Fibroblast of lung (primary cell): ENCODE results near the gene NECTIN4. TPM values are rescaled to one million over a fixed set of nuclear protein-coding genes. Genes with fewer than 3 reads are reported as not detected.

Source experiments
- DNase-seq, 2 donors: peaks; one replicate each; pipeline versions ENCODE4 v3.0.0 to v3.0.0-alpha.2; 2010; ENCODE audit warnings: low read depth in 2 of 2
- H2AFZ ChIP-seq: 2 replicates; pipeline ENCODE4 v1.5.1; 2012; ENCODE audit warnings: low read length, control low read depth, inconsistent platforms
- H3K27ac ChIP-seq: 2 replicates; pipeline ENCODE4 v1.5.1; 2011; ENCODE audit warnings: low read length, control low read depth; ENCODE audit not compliant: insufficient read depth
- H3K27me3 ChIP-seq: 2 replicates; pipeline ENCODE4 v1.5.1; 2011; ENCODE audit warnings: mild to moderate bottlenecking, low read length; ENCODE audit not compliant: control insufficient read depth, insufficient read depth
- H3K36me3 ChIP-seq: 2 replicates; pipeline ENCODE4 v1.5.1; 2011; ENCODE audit warnings: low read length; ENCODE audit not compliant: control insufficient read depth, insufficient read depth
- H3K4me1 ChIP-seq: 2 replicates; pipeline ENCODE4 v1.5.1; 2011; ENCODE audit warnings: low read length; ENCODE audit not compliant: control insufficient read depth, insufficient read depth; ENCODE audit errors: extremely low read depth
- H3K4me2 ChIP-seq: 2 replicates; pipeline ENCODE4 v1.5.1; 2011; ENCODE audit warnings: low read length, control low read depth; ENCODE audit not compliant: insufficient read depth; ENCODE audit errors: extremely low read depth
- H3K4me3 ChIP-seq, 4 experiments: fragments of 200-600 bp in 1 of 4; sonication (generic) in 1 of 4; replicated peaks in 1 of 4; 2 replicates each; pipeline ENCODE4 v1.5.1; 2011 to 2016; ENCODE audit warnings: low read length in 4 of 4, low read depth in 3 of 4, mild to moderate bottlenecking in 3 of 4, control low read depth in 2 of 4, inconsistent platforms in 1 of 4, mixed read lengths in 1 of 4; ENCODE audit not compliant: insufficient read depth in 1 of 4; ENCODE audit errors: control extremely low read depth in 1 of 4
- H3K79me2 ChIP-seq: 2 replicates; pipeline ENCODE4 v1.5.1; 2012; ENCODE audit warnings: mild to moderate bottlenecking, low read length, inconsistent platforms; ENCODE audit not compliant: control insufficient read depth, insufficient read depth
- H3K9ac ChIP-seq: 2 replicates; pipeline ENCODE4 v1.5.1; 2011; ENCODE audit warnings: mild to moderate bottlenecking, low read length, control low read depth; ENCODE audit not compliant: insufficient read depth
- H3K9me3 ChIP-seq: 2 replicates; pipeline ENCODE4 v1.5.1; 2012; ENCODE audit warnings: low read depth, low read length; ENCODE audit not compliant: control insufficient read depth, insufficient read depth
- H4K20me1 ChIP-seq: 2 replicates; pipeline ENCODE4 v1.5.1; 2011; ENCODE audit warnings: low read length; ENCODE audit not compliant: control insufficient read depth, insufficient read depth; ENCODE audit errors: extremely low read depth
- EZH2 ChIP-seq: IDR thresholded peaks from 2 replicates; pipeline ENCODE4 v1.5.1; 2012; ENCODE audit warnings: low read length, control low read depth, mild to moderate bottlenecking; ENCODE audit errors: missing control alignments
- polyA plus RNA-seq, 2 donors: library from polyadenylated mRNA; depleted of rRNA in 1 of 2; stranded (reverse) in 1 of 2; unstranded in 1 of 2; fragments of >200 nt; gene quantifications; 2 replicates each; pipeline ENCODE4 v1.2.1, GENCODE V29; 2011 to 2012; ENCODE audit warnings: missing spikeins in 1 of 2
- total RNA-seq: library from RNA; depleted of rRNA; stranded (reverse); fragments of >200 nt; gene quantifications from 2 replicates; pipeline ENCODE4 v1.2.1, GENCODE V29; 2014
- TF ChIP-seq, protein P1 (sequence below), 2 donors: IDR thresholded peaks in 1 of 2; conservative IDR thresholded peaks in 1 of 2; 1 replicate in 1 of 2; 2 replicates in 1 of 2; pipeline ENCODE4 v1.5.1; 2011 to 2012; ENCODE audit warnings: low read length in 2 of 2, control low read depth in 1 of 2, inconsistent platforms in 1 of 2, low read depth in 1 of 2, mild to moderate bottlenecking in 1 of 2

NECTIN4 gene
- total and polyA plus RNA-seq, 2 donors (not counting 1 experiment from before 2014, with no cell fraction given) = 0.16 to 0.33 TPM

DNA sequence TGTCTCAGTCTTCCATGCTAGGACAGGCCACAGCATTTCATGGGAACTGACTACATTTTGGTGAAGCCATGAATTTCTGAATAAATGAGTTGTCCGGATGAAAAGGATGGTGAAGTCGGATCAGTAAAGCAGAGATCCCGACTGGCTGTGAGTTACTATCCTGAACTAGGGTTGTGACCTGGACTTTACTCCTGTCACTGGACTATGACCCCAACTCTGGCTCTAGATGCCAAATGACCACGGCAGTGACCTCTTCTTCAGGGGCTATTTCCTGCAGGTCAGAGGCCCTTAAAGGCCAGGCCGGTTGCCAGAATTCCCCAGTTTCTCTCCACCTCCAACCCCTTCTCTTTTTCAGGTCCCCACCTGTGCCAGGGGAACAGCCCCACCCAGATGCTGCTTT is 1.7 kb upstream of the NECTIN4 start:
- TF ChIP-seq EZH2 = no peak
- TF ChIP-seq, protein P1, sequence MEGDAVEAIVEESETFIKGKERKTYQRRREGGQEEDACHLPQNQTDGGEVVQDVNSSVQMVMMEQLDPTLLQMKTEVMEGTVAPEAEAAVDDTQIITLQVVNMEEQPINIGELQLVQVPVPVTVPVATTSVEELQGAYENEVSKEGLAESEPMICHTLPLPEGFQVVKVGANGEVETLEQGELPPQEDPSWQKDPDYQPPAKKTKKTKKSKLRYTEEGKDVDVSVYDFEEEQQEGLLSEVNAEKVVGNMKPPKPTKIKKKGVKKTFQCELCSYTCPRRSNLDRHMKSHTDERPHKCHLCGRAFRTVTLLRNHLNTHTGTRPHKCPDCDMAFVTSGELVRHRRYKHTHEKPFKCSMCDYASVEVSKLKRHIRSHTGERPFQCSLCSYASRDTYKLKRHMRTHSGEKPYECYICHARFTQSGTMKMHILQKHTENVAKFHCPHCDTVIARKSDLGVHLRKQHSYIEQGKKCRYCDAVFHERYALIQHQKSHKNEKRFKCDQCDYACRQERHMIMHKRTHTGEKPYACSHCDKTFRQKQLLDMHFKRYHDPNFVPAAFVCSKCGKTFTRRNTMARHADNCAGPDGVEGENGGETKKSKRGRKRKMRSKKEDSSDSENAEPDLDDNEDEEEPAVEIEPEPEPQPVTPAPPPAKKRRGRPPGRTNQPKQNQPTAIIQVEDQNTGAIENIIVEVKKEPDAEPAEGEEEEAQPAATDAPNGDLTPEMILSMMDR (conservative IDR thresholded peaks at IDR 0.05 in 1 of 2, IDR thresholded peaks at IDR 0.05 in 1 of 2; ENCODE audit: low read depth in 1 of 2, low read length in 2 of 2) = no peak
- Histone ChIP-seq H4K20me1 (no peaks in the 10 kb centered on the region), H3K27ac (no peak overlapping the region), H3K4me2 (no peak overlapping the region), H3K9me3 (no peaks in the 10 kb centered on the region), H2AFZ (no peak overlapping the region), H3K79me2 (no peaks in the 10 kb centered on the region), H3K27me3 (no peaks in the 10 kb centered on the region), H3K4me1 (peaks cover 6% of the 10 kb centered on the region), H3K4me3 (no peak overlapping the region), H3K9ac (no peak overlapping the region), H3K36me3 (no peaks in the 10 kb centered on the region)
- no peak for DNase-seq

GRCh38 chr1:161090617-161091016 is 1.3 kb upstream of the NECTIN4 start:
- Histone ChIP-seq H3K4me2 (no peak overlapping the region), H3K4me1 (peaks cover 6% of the 10 kb centered on the region), H3K27ac (no peak overlapping the region), H3K4me3 (no peak overlapping the region), H3K9me3 (no peaks in the 10 kb centered on the region), H3K79me2 (no peaks in the 10 kb centered on the region), H4K20me1 (no peaks in the 10 kb centered on the region), H3K9ac (no peak overlapping the region), H2AFZ (no peak overlapping the region), H3K27me3 (no peaks in the 10 kb centered on the region), H3K36me3 (no peaks in the 10 kb centered on the region)
- no peak for DNase-seq
- no peak for TF ChIP-seq EZH2
- TF ChIP-seq, protein P1 (conservative IDR thresholded peaks at IDR 0.05 in 1 of 2, IDR thresholded peaks at IDR 0.05 in 1 of 2; ENCODE audit: low read depth in 1 of 2, low read length in 2 of 2) = no peak

DNA sequence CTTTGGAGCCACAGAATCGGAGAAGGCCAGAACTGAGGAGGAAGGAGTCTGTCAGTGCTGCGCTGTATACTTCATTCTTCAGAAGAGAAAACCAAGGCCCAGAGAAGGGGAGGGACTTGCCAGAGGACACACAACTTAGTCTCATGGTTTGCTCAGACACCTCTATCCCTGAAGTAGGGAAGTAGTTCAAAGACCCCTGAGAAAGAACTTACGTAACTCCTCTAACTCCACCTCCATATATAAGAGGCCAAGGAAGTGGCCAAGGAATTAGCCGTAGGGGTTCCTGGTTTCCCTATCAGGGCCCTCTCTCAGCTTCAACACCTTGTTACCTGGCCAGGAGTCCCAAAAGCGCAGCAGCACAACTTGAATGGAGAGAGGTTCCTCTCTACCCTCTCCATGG is 580 bp upstream of the NECTIN4 start:
- H3K4me1 ChIP-seq = peaks cover 9% of the 10 kb centered on the region
- H3K36me3 ChIP-seq = no peaks in the 10 kb centered on the region
- H3K9ac ChIP-seq = no peak overlapping the region
- H3K79me2 ChIP-seq = no peaks in the 10 kb centered on the region
- DNase-seq = no peak
- H3K27ac ChIP-seq = no peak overlapping the region
- no peak overlapping the region for H3K4me2 ChIP-seq
- no peaks in the 10 kb centered on the region for H3K27me3 ChIP-seq
- no peak for TF ChIP-seq EZH2
- H3K4me3 ChIP-seq = no peak overlapping the region
- no peaks in the 10 kb centered on the region for H4K20me1 ChIP-seq
- H3K9me3 ChIP-seq = no peaks in the 10 kb centered on the region
- no peak overlapping the region for H2AFZ ChIP-seq
